Esophagus muscularis mucosa (tissue), 3 donors: ENCODE measurements around the gene CCM2L.

Source experiments
- CTCF ChIP-seq, 3 experiments: fragments of 200-600 bp in 2 of 3; fragments of 450-650 bp in 1 of 3; sonication (generic) in 2 of 3; IDR thresholded peaks; one replicate each; pipeline ENCODE4 v1.5.1; 2017 to 2019; ENCODE audit warnings: antibody characterized with exemption in 3 of 3, mild to moderate bottlenecking in 2 of 3, moderate library complexity in 1 of 3
- POLR2A ChIP-seq: fragments of 450-650 bp; IDR thresholded peaks from one replicate; pipeline ENCODE4 v1.6.1; 2017; ENCODE audit warnings: antibody characterized with exemption, moderate library complexity, mild to moderate bottlenecking, low read depth

- TF ChIP-seq CTCF (IDR thresholded peaks at IDR 0.05), result no peak
- TF ChIP-seq POLR2A, result no peak
Measured at GRCh38 chr20:32028647-32029372, 18.6 kb downstream of the CCM2L start.
